HepG2 (cell line): Measurements from ENCODE around the gene SGF29. TPM values are rescaled to one million over a fixed set of nuclear protein-coding genes. Genes with fewer than 3 reads are reported as not detected.

Experiments used
- AHR ChIP-seq: IDR thresholded peaks from 2 replicates; pipeline ENCODE4 v1.6.1; 2018; ENCODE audit warnings: missing genetic modification reagents, missing compliant biosample characterization
- BRCA1 ChIP-seq: sonication (generic); formaldehyde crosslinking; IDR thresholded peaks from 2 replicates; pipeline ENCODE4 v1.4.0; 2020; ENCODE audit warnings: missing genetic modification reagents
- PCBP1 ChIP-seq: fragments of 200-400 bp; formaldehyde crosslinking; IDR thresholded peaks from 2 replicates; pipeline ENCODE4 v1.6.1; 2017; ENCODE audit warnings: mild to moderate bottlenecking, low read depth, low read length, borderline replicate concordance
- SAFB2 ChIP-seq: sonication (generic); formaldehyde crosslinking; IDR thresholded peaks from 2 replicates; pipeline ENCODE4 v1.5.1; 2020; ENCODE audit warnings: missing genetic modification reagents, low read depth, mild to moderate bottlenecking, borderline replicate concordance
- SOX13 ChIP-seq, 3 experiments: fragments of 450-650 bp in 1 of 3; sonication (generic) in 1 of 3; formaldehyde crosslinking in 1 of 3; IDR thresholded peaks in 2 of 3; conservative IDR thresholded peaks in 1 of 3; 2 replicates each; pipeline versions ENCODE4 v1.5.0 to v1.6.1; 2016 to 2020; ENCODE audit warnings: antibody characterized with exemption in 1 of 3, mild to moderate bottlenecking in 1 of 3, missing compliant biosample characterization in 1 of 3, missing genetic modification reagents in 1 of 3, moderate library complexity in 1 of 3
- SOX6 ChIP-seq, 2 experiments: fragments of 450-650 bp in 1 of 2; sonication (generic) in 1 of 2; formaldehyde crosslinking in 1 of 2; IDR thresholded peaks; 2 replicates each; pipeline versions ENCODE4 v1.4.0 to v1.6.1; 2017 to 2020; ENCODE audit warnings: antibody characterized with exemption in 1 of 2, mild to moderate bottlenecking in 1 of 2, missing genetic modification reagents in 1 of 2
- SRF ChIP-seq: IDR thresholded peaks from 2 replicates; pipeline ENCODE4 v1.6.1; 2011; ENCODE audit warnings: mild to moderate bottlenecking, low read depth, low read length, moderate library complexity
- ZNF614 ChIP-seq: IDR thresholded peaks from 2 replicates; pipeline ENCODE4 v1.6.1; 2018; ENCODE audit warnings: missing biosample characterization, missing genetic modification reagents, inconsistent platforms, borderline replicate concordance
- ZNF720 ChIP-seq: sonication (generic); formaldehyde crosslinking; IDR thresholded peaks from 2 replicates; pipeline ENCODE4 v1.4.0; 2020; ENCODE audit warnings: missing genetic modification reagents
- ZNF850 ChIP-seq: sonication (generic); formaldehyde crosslinking; conservative IDR thresholded peaks from 2 replicates; pipeline ENCODE4 v1.9.0; 2021; ENCODE audit warnings: mild to moderate bottlenecking, missing genetic modification reagents
- ZSCAN20 ChIP-seq: sonication (generic); formaldehyde crosslinking; IDR thresholded peaks from 2 replicates; pipeline ENCODE4 v1.4.0; 2020; ENCODE audit warnings: missing genetic modification reagents, mild to moderate bottlenecking, borderline replicate concordance
- polyA plus RNA-seq, 8 experiments: library from polyadenylated mRNA; depleted of rRNA in 3 of 8; stranded (reverse) in 7 of 8; unstranded in 1 of 8; fragments of >200 nt; fragmentation: Illumina TruSeq in 4 of 8; extraction: Trizol in 4 of 8; gene quantifications; 2 replicates each; pipeline versions ENCODE4 v1.2.1 to v1.2.3, GENCODE V29; 2011 to 2016; ENCODE audit warnings: low read depth in 4 of 8, missing spikeins in 1 of 8, mixed read lengths in 1 of 8; ENCODE audit not compliant: insufficient read depth in 1 of 8
- total RNA-seq, 5 experiments: library from RNA; depleted of rRNA; stranded (reverse); fragments of >200 nt; fragmentation: Illumina TruSeq; extraction: Trizol; gene quantifications; 2 replicates each; pipeline ENCODE4 v1.2.3, GENCODE V29; 2016; ENCODE audit warnings: low read depth in 1 of 5
- TF ChIP-seq, protein P1 (sequence below): sonication (generic); formaldehyde crosslinking; IDR thresholded peaks from 2 replicates; pipeline ENCODE4 v1.4.0; 2020; ENCODE audit warnings: missing genetic modification reagents; ENCODE audit errors: not compliant biosample characterization
- TF ChIP-seq, protein P2 (sequence below): IDR thresholded peaks from 2 replicates; pipeline ENCODE4 v1.6.1; 2012; ENCODE audit warnings: low read depth, low read length, improper control_type of control experiment
- TF ChIP-seq, protein P3 (sequence below): sonication (generic); formaldehyde crosslinking; IDR thresholded peaks from 2 replicates; pipeline ENCODE4 v1.4.0; 2020; ENCODE audit warnings: missing genetic modification reagents, borderline replicate concordance
- TF ChIP-seq, protein P4 (sequence below): sonication (generic); formaldehyde crosslinking; IDR thresholded peaks from 2 replicates; pipeline ENCODE4 v1.4.0; 2020; ENCODE audit warnings: missing genetic modification reagents
- TF ChIP-seq, protein P5 (sequence below): sonication (generic); formaldehyde crosslinking; IDR thresholded peaks from 2 replicates; pipeline ENCODE4 v1.8.1; 2022; ENCODE audit warnings: low read depth, mild to moderate bottlenecking, missing genetic modification reagents

Gene SGF29
- total and polyA plus RNA-seq, 2 of the 13 experiments (the other 11 are each of a cell fraction or from before 2014, with no cell fraction given), result 5.0 to 29.4 TPM

DNA sequence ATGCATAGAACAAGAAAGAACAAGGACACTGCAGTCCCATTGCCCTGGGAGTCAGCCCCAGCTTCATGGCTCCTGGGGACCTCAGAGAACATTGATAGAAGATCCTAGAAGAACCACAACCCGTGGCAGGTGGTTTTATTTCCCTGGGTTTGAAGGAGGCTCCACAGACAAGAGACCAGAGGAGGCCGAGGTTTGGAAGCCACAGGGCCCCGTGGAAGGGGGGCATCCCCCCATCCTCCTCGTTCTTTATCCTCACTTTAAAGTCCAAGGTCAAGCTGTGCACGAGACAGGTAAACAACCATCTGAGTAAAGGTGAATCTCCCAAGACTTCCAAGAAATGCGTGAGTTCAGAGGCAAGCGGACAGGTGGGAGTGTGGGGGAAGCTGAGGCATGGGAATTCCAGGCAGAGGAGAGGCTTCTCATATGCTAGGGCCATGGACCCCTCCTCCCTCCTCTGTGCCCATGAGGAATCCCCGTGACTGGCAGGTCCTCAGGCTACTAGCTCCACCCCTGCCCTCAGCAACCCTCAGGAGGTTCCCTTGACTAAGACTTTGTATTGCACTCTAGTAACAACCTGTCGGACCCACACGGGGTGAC lies 57.0 kb downstream of the SGF29 start (continued):
- TF ChIP-seq, protein P1, sequence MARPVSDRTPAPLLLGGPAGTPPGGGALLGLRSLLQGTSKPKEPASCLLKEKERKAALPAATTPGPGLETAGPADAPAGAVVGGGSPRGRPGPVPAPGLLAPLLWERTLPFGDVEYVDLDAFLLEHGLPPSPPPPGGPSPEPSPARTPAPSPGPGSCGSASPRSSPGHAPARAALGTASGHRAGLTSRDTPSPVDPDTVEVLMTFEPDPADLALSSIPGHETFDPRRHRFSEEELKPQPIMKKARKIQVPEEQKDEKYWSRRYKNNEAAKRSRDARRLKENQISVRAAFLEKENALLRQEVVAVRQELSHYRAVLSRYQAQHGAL (CRISPR knock-in tag), result no peak
- no peak for TF ChIP-seq ZNF720 (CRISPR knock-in tag)
- TF ChIP-seq ZSCAN20, result no peak
- TF ChIP-seq BRCA1, result no peak
- TF ChIP-seq, protein P2, sequence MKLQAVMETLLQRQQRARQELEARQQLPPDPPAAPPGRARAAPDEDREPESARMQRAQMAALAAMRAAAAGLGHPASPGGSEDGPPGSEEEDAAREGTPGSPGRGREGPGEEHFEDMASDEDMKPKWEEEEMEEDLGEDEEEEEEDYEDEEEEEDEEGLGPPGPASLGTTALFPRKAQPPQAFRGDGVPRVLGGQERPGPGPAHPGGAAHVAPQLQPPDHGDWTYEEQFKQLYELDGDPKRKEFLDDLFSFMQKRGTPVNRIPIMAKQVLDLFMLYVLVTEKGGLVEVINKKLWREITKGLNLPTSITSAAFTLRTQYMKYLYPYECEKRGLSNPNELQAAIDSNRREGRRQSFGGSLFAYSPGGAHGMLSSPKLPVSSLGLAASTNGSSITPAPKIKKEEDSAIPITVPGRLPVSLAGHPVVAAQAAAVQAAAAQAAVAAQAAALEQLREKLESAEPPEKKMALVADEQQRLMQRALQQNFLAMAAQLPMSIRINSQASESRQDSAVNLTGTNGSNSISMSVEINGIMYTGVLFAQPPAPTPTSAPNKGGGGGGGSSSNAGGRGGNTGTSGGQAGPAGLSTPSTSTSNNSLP, result no peak
- TF ChIP-seq, protein P3, sequence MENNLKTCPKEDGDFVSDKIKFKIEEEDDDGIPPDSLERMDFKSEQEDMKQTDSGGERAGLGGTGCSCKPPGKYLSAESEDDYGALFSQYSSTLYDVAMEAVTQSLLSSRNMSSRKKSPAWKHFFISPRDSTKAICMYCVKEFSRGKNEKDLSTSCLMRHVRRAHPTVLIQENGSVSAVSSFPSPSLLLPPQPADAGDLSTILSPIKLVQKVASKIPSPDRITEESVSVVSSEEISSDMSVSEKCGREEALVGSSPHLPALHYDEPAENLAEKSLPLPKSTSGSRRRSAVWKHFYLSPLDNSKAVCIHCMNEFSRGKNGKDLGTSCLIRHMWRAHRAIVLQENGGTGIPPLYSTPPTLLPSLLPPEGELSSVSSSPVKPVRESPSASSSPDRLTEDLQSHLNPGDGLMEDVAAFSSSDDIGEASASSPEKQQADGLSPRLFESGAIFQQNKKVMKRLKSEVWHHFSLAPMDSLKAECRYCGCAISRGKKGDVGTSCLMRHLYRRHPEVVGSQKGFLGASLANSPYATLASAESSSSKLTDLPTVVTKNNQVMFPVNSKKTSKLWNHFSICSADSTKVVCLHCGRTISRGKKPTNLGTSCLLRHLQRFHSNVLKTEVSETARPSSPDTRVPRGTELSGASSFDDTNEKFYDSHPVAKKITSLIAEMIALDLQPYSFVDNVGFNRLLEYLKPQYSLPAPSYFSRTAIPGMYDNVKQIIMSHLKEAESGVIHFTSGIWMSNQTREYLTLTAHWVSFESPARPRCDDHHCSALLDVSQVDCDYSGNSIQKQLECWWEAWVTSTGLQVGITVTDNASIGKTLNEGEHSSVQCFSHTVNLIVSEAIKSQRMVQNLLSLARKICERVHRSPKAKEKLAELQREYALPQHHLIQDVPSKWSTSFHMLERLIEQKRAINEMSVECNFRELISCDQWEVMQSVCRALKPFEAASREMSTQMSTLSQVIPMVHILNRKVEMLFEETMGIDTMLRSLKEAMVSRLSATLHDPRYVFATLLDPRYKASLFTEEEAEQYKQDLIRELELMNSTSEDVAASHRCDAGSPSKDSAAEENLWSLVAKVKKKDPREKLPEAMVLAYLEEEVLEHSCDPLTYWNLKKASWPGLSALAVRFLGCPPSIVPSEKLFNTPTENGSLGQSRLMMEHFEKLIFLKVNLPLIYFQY (CRISPR knock-in tag), result no peak
- no peak for TF ChIP-seq ZNF614 (CRISPR knock-in tag)
- TF ChIP-seq AHR (CRISPR knock-in tag), result no peak
- TF ChIP-seq SRF, result no peak
- TF ChIP-seq, protein P4, sequence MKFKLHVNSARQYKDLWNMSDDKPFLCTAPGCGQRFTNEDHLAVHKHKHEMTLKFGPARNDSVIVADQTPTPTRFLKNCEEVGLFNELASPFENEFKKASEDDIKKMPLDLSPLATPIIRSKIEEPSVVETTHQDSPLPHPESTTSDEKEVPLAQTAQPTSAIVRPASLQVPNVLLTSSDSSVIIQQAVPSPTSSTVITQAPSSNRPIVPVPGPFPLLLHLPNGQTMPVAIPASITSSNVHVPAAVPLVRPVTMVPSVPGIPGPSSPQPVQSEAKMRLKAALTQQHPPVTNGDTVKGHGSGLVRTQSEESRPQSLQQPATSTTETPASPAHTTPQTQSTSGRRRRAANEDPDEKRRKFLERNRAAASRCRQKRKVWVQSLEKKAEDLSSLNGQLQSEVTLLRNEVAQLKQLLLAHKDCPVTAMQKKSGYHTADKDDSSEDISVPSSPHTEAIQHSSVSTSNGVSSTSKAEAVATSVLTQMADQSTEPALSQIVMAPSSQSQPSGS, result no peak
- TF ChIP-seq SOX6 (IDR thresholded peaks at IDR 0.05), result no peak
- no peak for TF ChIP-seq SOX6 (CRISPR knock-in tag; IDR thresholded peaks at IDR 0.05)
- TF ChIP-seq SAFB2 (CRISPR knock-in tag), result no peak
- TF ChIP-seq ZNF850, result no peak
- TF ChIP-seq, protein P5, sequence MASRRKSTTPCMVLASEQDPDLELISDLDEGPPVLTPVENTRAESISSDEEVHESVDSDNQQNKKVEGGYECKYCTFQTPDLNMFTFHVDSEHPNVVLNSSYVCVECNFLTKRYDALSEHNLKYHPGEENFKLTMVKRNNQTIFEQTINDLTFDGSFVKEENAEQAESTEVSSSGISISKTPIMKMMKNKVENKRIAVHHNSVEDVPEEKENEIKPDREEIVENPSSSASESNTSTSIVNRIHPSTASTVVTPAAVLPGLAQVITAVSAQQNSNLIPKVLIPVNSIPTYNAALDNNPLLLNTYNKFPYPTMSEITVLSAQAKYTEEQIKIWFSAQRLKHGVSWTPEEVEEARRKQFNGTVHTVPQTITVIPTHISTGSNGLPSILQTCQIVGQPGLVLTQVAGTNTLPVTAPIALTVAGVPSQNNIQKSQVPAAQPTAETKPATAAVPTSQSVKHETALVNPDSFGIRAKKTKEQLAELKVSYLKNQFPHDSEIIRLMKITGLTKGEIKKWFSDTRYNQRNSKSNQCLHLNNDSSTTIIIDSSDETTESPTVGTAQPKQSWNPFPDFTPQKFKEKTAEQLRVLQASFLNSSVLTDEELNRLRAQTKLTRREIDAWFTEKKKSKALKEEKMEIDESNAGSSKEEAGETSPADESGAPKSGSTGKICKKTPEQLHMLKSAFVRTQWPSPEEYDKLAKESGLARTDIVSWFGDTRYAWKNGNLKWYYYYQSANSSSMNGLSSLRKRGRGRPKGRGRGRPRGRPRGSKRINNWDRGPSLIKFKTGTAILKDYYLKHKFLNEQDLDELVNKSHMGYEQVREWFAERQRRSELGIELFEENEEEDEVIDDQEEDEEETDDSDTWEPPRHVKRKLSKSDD (CRISPR knock-in tag), result no peak
- no peak for TF ChIP-seq PCBP1
- TF ChIP-seq SOX13 (IDR thresholded peaks at IDR 0.05), result no peak
- TF ChIP-seq SOX13 (CRISPR knock-in tag; conservative IDR thresholded peaks at IDR 0.05 in 1 of 2, IDR thresholded peaks at IDR 0.05 in 1 of 2), result no peak; a peak in 1 of 4 replicates
